ENCODE data around the gene INO80D.

- TF ChIP-seq POLR2A (IDR thresholded peaks at IDR 0.05; ENCODE audit: borderline replicate concordance, extremely low read depth, insufficient read depth, insufficient read length) (no peak), SP1 (IDR thresholded peaks at IDR 0.05; ENCODE audit: low read depth) (no peak)
Observed at GRCh38 chr2:206086716-206087350, 859 bp upstream of the INO80D start.

Data from HCT116 (cell line).